ENCODE data around the gene CTSW. TPM values are rescaled to one million over a fixed set of nuclear protein-coding genes. Genes with fewer than 3 reads are reported as not detected.
A peak's percentile ranks its signal among the peaks of the same experiment; 100 is the strongest.

Gene CTSW
- total RNA-seq, 1 experiment from 2014 or later: not detected

GRCh38 chr11:65928667-65929066, 49.0 kb downstream of the CTSW start:
- H3K9me3 Mint-ChIP-seq: no peaks in the 10 kb centered on the region
- CTCF ChIA-PET: interaction anchor here (1.5 to 1.6 kb wide), 2 partner anchors 38 to 69 kb away, joined by 3 to 4 read pairs; partner anchors contain the start of gene CCDC85B

More at GRCh38 chr11:65928667-65929066, 49.0 kb downstream of the CTSW start:
- Mint-ChIP-seq H3K36me3 (no peaks in the 10 kb centered on the region), H3K27me3 (ENCODE audit: low read depth) (no peaks in the 10 kb centered on the region), H3K4me3 (no peak overlapping the region), H3K4me1 (peaks cover 17% of the 10 kb centered on the region), H3K27ac (peak overlapping the region; percentile 6)
- no peak for DNase-seq (ENCODE audit: low spot score)
- POLR2A ChIA-PET: no interaction called here
- no peak for ATAC-seq
- no peak for TF ChIP-seq SOX15 (CRISPR knock-in tag; IDR thresholded peaks at IDR 0.05)
- TF ChIP-seq AR (CRISPR knock-in tag; IDR thresholded peaks at IDR 0.05): no peak
- no peak for TF ChIP-seq MAX (CRISPR knock-in tag; IDR thresholded peaks at IDR 0.05)
- no peak for TF ChIP-seq FOXP4 (CRISPR knock-in tag; IDR thresholded peaks at IDR 0.05)
- no peak for TF ChIP-seq ATF2 (CRISPR knock-in tag; IDR thresholded peaks at IDR 0.05; ENCODE audit: borderline replicate concordance, low read depth)
- TF ChIP-seq ATF1 (CRISPR knock-in tag; IDR thresholded peaks at IDR 0.05): no peak
- TF ChIP-seq FOXJ3 (CRISPR knock-in tag; IDR thresholded peaks at IDR 0.05; ENCODE audit: borderline replicate concordance): no peak
- no peak for TF ChIP-seq ATF3 (CRISPR knock-in tag; conservative IDR thresholded peaks at IDR 0.05)
- TF ChIP-seq IRF2 (CRISPR knock-in tag; IDR thresholded peaks at IDR 0.05; ENCODE audit: borderline replicate concordance, low read depth): no peak
- no peak for TF ChIP-seq IRF1 (CRISPR knock-in tag; IDR thresholded peaks at IDR 0.05)
- no peak for TF ChIP-seq ZBTB21 (CRISPR knock-in tag; IDR thresholded peaks at IDR 0.05; ENCODE audit: borderline replicate concordance)
- TF ChIP-seq CREB1 (CRISPR knock-in tag; IDR thresholded peaks at IDR 0.05): no peak
